Measurements from ENCODE around the gene SUPT3H.

- TF ChIP-seq EZH2phosphoT487 (IDR thresholded peaks at IDR 0.05; ENCODE audit: borderline replicate concordance, low read length) (no peak), CTCF (conservative IDR thresholded peaks at IDR 0.05; ENCODE audit: low read depth, low read length) (no peak)
These were observed 77.0 kb downstream of the SUPT3H start for GRCh38 chr6:45300736-45301135.

Data from PC-3 (cell line).